A673 (cell line): Measurements from ENCODE around the gene HRC.

Source experiments
- EZH2 ChIP-seq: fragments of 200-600 bp; sonication (generic); IDR thresholded peaks from 2 replicates; pipeline ENCODE4 v1.6.1; 2017; ENCODE audit warnings: borderline replicate concordance, low read depth, mild to moderate bottlenecking, mixed read lengths, antibody characterized with exemption, low read length; ENCODE audit not compliant: poor library complexity, severe bottlenecking
- TF ChIP-seq, protein P1 (sequence below): fragments of 300-800, 200-600 bp; sonication (generic); conservative IDR thresholded peaks from 2 replicates; pipeline ENCODE4 v1.5.1; 2017; ENCODE audit warnings: low read depth, mild to moderate bottlenecking, antibody characterized with exemption, low read length, moderate library complexity, mixed read lengths

DNA sequence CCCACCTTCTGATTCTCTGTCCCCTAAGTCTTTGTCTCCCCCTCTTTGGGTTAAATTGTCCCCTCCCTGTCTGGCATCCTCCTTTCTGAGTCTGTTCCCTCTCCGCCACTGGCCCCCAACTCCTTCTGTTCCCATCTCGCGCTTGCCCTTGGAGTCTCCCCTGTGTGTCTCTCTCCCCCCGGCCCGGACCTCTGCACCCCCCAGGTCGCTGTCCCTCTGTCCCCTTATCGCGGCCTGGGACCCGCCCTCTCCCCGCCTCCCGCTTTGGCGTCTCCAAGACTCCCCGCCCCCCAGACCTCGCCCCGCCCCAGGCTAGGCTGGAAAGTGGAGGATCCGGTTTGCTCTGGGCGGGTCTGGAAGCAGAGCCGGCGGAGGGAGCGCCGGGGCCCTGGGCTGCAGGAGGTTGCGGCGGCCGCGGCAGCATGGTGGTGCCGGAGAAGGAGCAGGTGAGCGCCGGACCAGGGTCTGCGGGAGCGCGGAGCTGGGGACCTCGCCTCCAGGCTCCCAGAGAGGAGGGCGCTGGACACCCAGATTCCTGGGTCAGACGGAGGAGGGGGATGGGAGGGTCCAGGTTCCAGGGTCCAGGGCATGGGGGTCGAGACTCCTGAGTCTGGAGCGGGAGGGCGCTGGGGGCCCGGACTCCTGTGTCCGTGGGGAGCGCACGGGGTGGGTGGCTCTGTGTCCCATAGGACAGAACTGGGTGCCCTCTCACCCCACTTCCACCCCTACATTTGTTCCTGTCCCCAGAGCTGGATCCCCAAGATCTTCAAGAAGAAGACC, 2.4 kb upstream of the HRC start, which contains the start of gene TRPM4:
- TF ChIP-seq EZH2: no peak
- TF ChIP-seq, protein P1, sequence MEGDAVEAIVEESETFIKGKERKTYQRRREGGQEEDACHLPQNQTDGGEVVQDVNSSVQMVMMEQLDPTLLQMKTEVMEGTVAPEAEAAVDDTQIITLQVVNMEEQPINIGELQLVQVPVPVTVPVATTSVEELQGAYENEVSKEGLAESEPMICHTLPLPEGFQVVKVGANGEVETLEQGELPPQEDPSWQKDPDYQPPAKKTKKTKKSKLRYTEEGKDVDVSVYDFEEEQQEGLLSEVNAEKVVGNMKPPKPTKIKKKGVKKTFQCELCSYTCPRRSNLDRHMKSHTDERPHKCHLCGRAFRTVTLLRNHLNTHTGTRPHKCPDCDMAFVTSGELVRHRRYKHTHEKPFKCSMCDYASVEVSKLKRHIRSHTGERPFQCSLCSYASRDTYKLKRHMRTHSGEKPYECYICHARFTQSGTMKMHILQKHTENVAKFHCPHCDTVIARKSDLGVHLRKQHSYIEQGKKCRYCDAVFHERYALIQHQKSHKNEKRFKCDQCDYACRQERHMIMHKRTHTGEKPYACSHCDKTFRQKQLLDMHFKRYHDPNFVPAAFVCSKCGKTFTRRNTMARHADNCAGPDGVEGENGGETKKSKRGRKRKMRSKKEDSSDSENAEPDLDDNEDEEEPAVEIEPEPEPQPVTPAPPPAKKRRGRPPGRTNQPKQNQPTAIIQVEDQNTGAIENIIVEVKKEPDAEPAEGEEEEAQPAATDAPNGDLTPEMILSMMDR: no peak
